ENCODE results near the gene EXOC3L1.

Gene EXOC3L1

DNA sequence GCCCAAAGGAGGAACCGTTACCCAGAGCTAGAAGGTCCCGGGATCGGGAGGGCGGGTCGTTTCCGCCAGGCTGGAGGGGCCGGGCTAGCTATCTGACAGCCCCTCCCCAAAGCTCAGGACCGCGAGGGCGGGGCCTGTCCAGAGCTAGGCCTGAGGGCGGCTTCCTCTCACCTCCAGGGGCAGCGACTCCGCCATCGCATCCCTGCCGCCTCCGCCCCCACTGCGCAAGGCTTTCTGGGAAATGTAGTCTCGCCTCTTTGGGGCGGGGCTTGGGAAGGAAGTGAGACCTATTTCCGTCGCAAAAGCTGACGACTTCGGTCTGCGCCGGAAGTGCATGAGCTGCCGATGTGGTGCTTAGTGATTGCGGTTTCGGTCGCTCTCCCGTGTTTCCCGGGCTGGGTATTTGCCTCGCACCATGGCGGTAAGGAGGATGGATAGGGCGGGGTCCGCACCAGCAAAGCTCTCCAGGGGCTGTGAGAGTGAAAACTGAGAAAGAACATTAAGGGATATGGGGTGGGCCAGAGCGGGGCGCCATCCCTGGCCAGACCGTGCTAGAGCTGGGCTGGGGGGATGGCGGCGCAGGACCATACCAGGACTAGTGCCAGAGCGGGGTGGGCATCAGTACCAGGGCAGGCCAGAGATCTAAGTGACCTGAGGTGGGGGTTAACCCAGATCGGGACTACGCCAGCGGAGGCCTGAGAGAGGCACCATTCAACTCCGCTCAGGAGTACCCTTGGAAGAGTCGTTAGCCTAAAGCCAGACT, 37.0 kb upstream of the EXOC3L1 start, which contains the start of gene TMEM208 (continued):
- TF ChIP-seq, protein P1, sequence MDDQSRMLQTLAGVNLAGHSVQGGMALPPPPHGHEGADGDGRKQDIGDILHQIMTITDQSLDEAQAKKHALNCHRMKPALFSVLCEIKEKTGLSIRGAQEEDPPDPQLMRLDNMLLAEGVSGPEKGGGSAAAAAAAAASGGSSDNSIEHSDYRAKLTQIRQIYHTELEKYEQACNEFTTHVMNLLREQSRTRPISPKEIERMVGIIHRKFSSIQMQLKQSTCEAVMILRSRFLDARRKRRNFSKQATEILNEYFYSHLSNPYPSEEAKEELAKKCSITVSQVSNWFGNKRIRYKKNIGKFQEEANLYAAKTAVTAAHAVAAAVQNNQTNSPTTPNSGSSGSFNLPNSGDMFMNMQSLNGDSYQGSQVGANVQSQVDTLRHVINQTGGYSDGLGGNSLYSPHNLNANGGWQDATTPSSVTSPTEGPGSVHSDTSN (CRISPR knock-in tag; IDR thresholded peaks at IDR 0.05): peak; percentile 32; the same call in 1 of the 2 replicates

DNA sequence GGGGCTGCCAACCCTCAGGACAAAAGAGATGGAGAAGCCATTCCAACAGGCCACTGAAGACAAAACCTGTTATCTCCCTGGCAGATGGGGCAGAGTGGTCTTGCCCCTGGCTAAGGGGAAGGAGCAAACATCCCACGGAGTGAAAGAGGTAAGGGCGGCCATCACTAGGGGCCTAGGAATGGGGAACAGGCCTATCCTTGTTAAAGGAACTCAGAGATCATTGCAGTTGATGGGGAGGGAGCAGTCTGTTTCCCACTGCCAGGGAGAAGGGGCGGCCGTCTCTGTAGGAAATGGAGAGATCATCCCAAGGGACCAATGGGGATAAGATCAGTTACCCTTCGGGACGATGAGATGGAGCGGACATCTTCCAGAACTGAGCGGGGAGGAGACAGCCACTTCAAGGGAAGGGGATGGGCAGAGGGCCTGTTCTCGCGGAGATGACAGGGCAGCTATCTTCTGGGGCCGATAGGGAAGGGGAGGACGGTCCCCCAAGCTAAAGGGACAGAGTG, 36.4 kb upstream of the EXOC3L1 start:
- Histone ChIP-seq H3K4me1 (ENCODE audit: control insufficient read depth, insufficient read depth, low read length) (no peaks in the 10 kb centered on the region), H3K4me3 (ENCODE audit: low read depth, low read length) (peak overlapping the region; percentile 93), H3K9me3 (ENCODE audit: control insufficient read depth, insufficient read depth, low read depth, low read length) (no peaks in the 10 kb centered on the region), H3K27ac (ENCODE audit: extremely low read depth, low read depth, low read length) (no peak overlapping the region; the same call in 1 of the 2 replicates), H3K36me3 (ENCODE audit: control insufficient read depth in 2 of 2, insufficient read depth in 1 of 2, low read length in 2 of 2) (peaks cover 0 to 39% of the 10 kb centered on the region in 2 experiments; a peak in 1 of 3 replicates)
- POLR2A ChIA-PET: interaction anchor here (0.5 to 10.0 kb wide), 14 partner anchors 8 to 144 kb away, joined by 3 to 109 read pairs (median 5); partner anchors contain the start of genes FHOD1, KCTD19, LRRC36 and SLC9A5
- CTCF ChIA-PET: interaction anchor here (0.7 to 1.9 kb wide), 9 partner anchors 13 to 239 kb away, joined by 3 to 7 read pairs (median 4); partner anchors contain the start of genes ELMO3 and ZDHHC1
- TF ChIP-seq ZNF677 (tag by site-specific recombination; IDR thresholded peaks at IDR 0.05) (no peak), ZNF2 (tag by site-specific recombination; IDR thresholded peaks at IDR 0.05) (no peak), ZNF654 (tag by site-specific recombination; IDR thresholded peaks at IDR 0.05; ENCODE audit: low read depth) (no peak), ZNF791 (tag by site-specific recombination; IDR thresholded peaks at IDR 0.05) (no peak), ZBTB7A (tag by site-specific recombination; IDR thresholded peaks at IDR 0.05; ENCODE audit: low read depth) (no peak), ZBTB20 (tag by site-specific recombination; IDR thresholded peaks at IDR 0.05) (0 out of 2 replicates have a peak, but pooled peaks have one; percentile 28), SP2 (tag by site-specific recombination; IDR thresholded peaks at IDR 0.05) (no peak), ZNF585B (tag by site-specific recombination; IDR thresholded peaks at IDR 0.05) (no peak), ZNF175 (tag by site-specific recombination; IDR thresholded peaks at IDR 0.05) (no peak), ZBTB48 (tag by site-specific recombination; IDR thresholded peaks at IDR 0.05) (peak; percentile 66; the same call in 1 of the 2 replicates), ZNF629 (tag by site-specific recombination; IDR thresholded peaks at IDR 0.05) (no peak), GLIS1 (tag by site-specific recombination; IDR thresholded peaks at IDR 0.05) (no peak), ZNF548 (tag by site-specific recombination; IDR thresholded peaks at IDR 0.05) (no peak), KLF9 (tag by site-specific recombination; IDR thresholded peaks at IDR 0.05; ENCODE audit: low read depth) (no peak), ZNF670 (tag by site-specific recombination; IDR thresholded peaks at IDR 0.05; ENCODE audit: low read depth) (no peak), MYNN (tag by site-specific recombination; IDR thresholded peaks at IDR 0.05; ENCODE audit: borderline replicate concordance) (no peak), REPIN1 (tag by site-specific recombination; IDR thresholded peaks at IDR 0.05; ENCODE audit: low read depth) (no peak), ZNF624 (tag by site-specific recombination; IDR thresholded peaks at IDR 0.05) (no peak), ZNF155 (tag by site-specific recombination; IDR thresholded peaks at IDR 0.05) (no peak), GFI1B (tag by site-specific recombination; IDR thresholded peaks at IDR 0.05) (no peak), GLI2 (tag by site-specific recombination; IDR thresholded peaks at IDR 0.05; ENCODE audit: borderline replicate concordance, low read depth) (no peak), ZNF626 (tag by site-specific recombination; IDR thresholded peaks at IDR 0.05) (no peak), ZNF202 (tag by site-specific recombination; IDR thresholded peaks at IDR 0.05; ENCODE audit: borderline replicate concordance) (no peak)
- TF ChIP-seq, protein P2, sequence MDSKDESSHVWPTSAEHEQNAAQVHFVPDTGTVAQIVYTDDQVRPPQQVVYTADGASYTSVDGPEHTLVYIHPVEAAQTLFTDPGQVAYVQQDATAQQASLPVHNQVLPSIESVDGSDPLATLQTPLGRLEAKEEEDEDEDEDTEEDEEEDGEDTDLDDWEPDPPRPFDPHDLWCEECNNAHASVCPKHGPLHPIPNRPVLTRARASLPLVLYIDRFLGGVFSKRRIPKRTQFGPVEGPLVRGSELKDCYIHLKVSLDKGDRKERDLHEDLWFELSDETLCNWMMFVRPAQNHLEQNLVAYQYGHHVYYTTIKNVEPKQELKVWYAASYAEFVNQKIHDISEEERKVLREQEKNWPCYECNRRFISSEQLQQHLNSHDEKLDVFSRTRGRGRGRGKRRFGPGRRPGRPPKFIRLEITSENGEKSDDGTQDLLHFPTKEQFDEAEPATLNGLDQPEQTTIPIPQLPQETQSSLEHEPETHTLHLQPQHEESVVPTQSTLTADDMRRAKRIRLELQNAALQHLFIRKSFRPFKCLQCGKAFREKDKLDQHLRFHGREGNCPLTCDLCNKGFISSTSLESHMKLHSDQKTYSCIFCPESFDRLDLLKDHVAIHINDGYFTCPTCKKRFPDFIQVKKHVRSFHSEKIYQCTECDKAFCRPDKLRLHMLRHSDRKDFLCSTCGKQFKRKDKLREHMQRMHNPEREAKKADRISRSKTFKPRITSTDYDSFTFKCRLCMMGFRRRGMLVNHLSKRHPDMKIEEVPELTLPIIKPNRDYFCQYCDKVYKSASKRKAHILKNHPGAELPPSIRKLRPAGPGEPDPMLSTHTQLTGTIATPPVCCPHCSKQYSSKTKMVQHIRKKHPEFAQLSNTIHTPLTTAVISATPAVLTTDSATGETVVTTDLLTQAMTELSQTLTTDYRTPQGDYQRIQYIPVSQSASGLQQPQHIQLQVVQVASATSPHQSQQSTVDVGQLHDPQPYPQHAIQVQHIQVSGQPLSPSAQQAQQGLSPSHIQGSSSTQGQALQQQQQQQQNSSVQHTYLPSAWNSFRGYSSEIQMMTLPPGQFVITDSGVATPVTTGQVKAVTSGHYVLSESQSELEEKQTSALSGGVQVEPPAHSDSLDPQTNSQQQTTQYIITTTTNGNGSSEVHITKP (tag by site-specific recombination; IDR thresholded peaks at IDR 0.05): peak; percentile 67; the same call in 1 of the 2 replicates
- TF ChIP-seq, protein P3, sequence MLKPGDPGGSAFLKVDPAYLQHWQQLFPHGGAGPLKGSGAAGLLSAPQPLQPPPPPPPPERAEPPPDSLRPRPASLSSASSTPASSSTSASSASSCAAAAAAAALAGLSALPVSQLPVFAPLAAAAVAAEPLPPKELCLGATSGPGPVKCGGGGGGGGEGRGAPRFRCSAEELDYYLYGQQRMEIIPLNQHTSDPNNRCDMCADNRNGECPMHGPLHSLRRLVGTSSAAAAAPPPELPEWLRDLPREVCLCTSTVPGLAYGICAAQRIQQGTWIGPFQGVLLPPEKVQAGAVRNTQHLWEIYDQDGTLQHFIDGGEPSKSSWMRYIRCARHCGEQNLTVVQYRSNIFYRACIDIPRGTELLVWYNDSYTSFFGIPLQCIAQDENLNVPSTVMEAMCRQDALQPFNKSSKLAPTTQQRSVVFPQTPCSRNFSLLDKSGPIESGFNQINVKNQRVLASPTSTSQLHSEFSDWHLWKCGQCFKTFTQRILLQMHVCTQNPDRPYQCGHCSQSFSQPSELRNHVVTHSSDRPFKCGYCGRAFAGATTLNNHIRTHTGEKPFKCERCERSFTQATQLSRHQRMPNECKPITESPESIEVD (tag by site-specific recombination; IDR thresholded peaks at IDR 0.05): no peak
- TF ChIP-seq, protein P4, sequence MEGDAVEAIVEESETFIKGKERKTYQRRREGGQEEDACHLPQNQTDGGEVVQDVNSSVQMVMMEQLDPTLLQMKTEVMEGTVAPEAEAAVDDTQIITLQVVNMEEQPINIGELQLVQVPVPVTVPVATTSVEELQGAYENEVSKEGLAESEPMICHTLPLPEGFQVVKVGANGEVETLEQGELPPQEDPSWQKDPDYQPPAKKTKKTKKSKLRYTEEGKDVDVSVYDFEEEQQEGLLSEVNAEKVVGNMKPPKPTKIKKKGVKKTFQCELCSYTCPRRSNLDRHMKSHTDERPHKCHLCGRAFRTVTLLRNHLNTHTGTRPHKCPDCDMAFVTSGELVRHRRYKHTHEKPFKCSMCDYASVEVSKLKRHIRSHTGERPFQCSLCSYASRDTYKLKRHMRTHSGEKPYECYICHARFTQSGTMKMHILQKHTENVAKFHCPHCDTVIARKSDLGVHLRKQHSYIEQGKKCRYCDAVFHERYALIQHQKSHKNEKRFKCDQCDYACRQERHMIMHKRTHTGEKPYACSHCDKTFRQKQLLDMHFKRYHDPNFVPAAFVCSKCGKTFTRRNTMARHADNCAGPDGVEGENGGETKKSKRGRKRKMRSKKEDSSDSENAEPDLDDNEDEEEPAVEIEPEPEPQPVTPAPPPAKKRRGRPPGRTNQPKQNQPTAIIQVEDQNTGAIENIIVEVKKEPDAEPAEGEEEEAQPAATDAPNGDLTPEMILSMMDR (tag by site-specific recombination; IDR thresholded peaks at IDR 0.05): no peak

Data from HEK293 (cell line).